HG03432 (cell line): Measurements from ENCODE around the gene SCRN1.

Source experiments
- ATAC-seq: cut with Tn5 transposase; IDR thresholded peaks from one replicate; pipeline ENCODE4 v1.9.1; 2021; ENCODE audit warnings: mild to moderate bottlenecking, moderate library complexity; ENCODE audit not compliant: unreplicated experiment

The SCRN1 gene

GRCh38 chr7:30005464-30005863, 15.9 kb upstream of the SCRN1 start:
- ATAC-seq = no peak

GRCh38 chr7:30003098-30003497, 13.5 kb upstream of the SCRN1 start:
- ATAC-seq = no peak

GRCh38 chr7:30001998-30002397, 12.4 kb upstream of the SCRN1 start:
- ATAC-seq = no peak

GRCh38 chr7:29998489-29998888, 8.9 kb upstream of the SCRN1 start:
- ATAC-seq = no peak

GRCh38 chr7:29996321-29996720, 6.7 kb upstream of the SCRN1 start:
- no peak for ATAC-seq

GRCh38 chr7:29995652-29996051, 6.1 kb upstream of the SCRN1 start:
- no peak for ATAC-seq

- no peak for ATAC-seq
These were observed 3.5 kb upstream of the SCRN1 start for GRCh38 chr7:29993140-29993539.

- ATAC-seq = no peak
These were observed 2.3 kb upstream of the SCRN1 start for GRCh38 chr7:29991937-29992336.

GRCh38 chr7:29990931-29991330, 1.3 kb upstream of the SCRN1 start:
- ATAC-seq = no peak

GRCh38 chr7:29988424-29989256, 961 bp downstream of the SCRN1 start:
- peak; percentile 40 for ATAC-seq

- no peak for ATAC-seq
These were observed 1.7 kb downstream of the SCRN1 start for GRCh38 chr7:29987811-29988317.

- no peak for ATAC-seq
These were observed 2.5 kb downstream of the SCRN1 start for GRCh38 chr7:29987083-29987482.

- no peak for ATAC-seq
These were observed 9.4 kb downstream of the SCRN1 start for GRCh38 chr7:29980151-29980550.

- ATAC-seq = no peak
These were observed 11.5 kb downstream of the SCRN1 start for GRCh38 chr7:29977886-29978651.

GRCh38 chr7:29976673-29977415, 12.8 kb downstream of the SCRN1 start:
- no peak for ATAC-seq

- no peak for ATAC-seq
These were observed 13.3 kb downstream of the SCRN1 start for GRCh38 chr7:29976266-29976665.

- no peak for ATAC-seq
These were observed 14.0 kb downstream of the SCRN1 start for GRCh38 chr7:29975561-29975960.

- no peak for ATAC-seq
These were observed 15.3 kb downstream of the SCRN1 start for GRCh38 chr7:29974286-29974685.

- ATAC-seq = no peak
These were observed 17.3 kb downstream of the SCRN1 start for GRCh38 chr7:29972315-29972669.

GRCh38 chr7:29971566-29972314, 17.9 kb downstream of the SCRN1 start:
- ATAC-seq = no peak

- no peak for ATAC-seq
These were observed 19.4 kb downstream of the SCRN1 start for GRCh38 chr7:29970158-29970557.
